Upper lobe of left lung (tissue), 4 donors: Measurements from ENCODE around the gene EEIG2.

Experiments
- CTCF ChIP-seq, 6 experiments: fragments of 450-650 bp in 4 of 6; fragments of 200-600 bp in 2 of 6; sonication (generic) in 2 of 6; IDR thresholded peaks; one replicate each; pipeline ENCODE4 v1.5.1; 2016 to 2019; ENCODE audit warnings: antibody characterized with exemption in 6 of 6
- POLR2A ChIP-seq, 4 donors: fragments of 450-650 bp; IDR thresholded peaks; one replicate each; pipeline ENCODE4 v1.5.1; 2016 to 2017; ENCODE audit warnings: antibody characterized with exemption in 4 of 4, mild to moderate bottlenecking in 2 of 4

DNA sequence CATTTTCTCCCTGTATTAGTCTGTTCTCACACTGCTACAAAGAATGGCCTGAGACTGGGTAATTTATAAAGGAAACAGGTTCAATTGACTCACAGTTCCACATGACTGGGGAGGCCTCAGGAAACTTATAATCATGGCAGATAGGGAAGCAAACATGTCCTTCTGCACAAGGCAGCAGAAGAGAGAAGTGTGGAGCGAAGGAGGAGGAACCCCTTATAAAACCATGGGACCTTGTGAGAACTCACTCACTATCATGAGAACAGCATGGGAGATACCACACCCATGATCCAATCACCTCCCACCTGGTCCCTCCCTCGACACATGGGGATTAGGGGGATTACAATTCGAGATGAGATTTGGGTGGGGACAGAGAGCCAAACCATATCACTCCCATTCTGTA is 35.2 kb upstream of the EEIG2 start:
- TF ChIP-seq CTCF (IDR thresholded peaks at IDR 0.05) = no peak
- TF ChIP-seq POLR2A (IDR thresholded peaks at IDR 0.05) = no peak
